Tibial nerve (tissue), 4 donors: ENCODE data around the gene SOWAHA.

ENCODE experiments used
- EP300 ChIP-seq, 2 donors: sonication (generic); formaldehyde crosslinking; IDR thresholded peaks; one replicate each; pipeline ENCODE4 v1.6.1; 2017; ENCODE audit warnings: antibody characterized with exemption in 2 of 2, mild to moderate bottlenecking in 1 of 2
- POLR2A ChIP-seq, 2 donors: fragments of 450-650 bp; IDR thresholded peaks; one replicate each; pipeline ENCODE4 v1.6.1; 2017; ENCODE audit warnings: antibody characterized with exemption in 2 of 2, mild to moderate bottlenecking in 2 of 2, moderate library complexity in 2 of 2
- TF ChIP-seq, protein P1 (sequence below), 5 experiments: fragments of 200-600 bp in 3 of 5; fragments of 450-650 bp in 2 of 5; sonication (generic) in 3 of 5; IDR thresholded peaks; one replicate each; pipeline ENCODE4 v1.5.1; 2016 to 2019; ENCODE audit warnings: antibody characterized with exemption in 5 of 5, mild to moderate bottlenecking in 3 of 5, moderate library complexity in 2 of 5

DNA sequence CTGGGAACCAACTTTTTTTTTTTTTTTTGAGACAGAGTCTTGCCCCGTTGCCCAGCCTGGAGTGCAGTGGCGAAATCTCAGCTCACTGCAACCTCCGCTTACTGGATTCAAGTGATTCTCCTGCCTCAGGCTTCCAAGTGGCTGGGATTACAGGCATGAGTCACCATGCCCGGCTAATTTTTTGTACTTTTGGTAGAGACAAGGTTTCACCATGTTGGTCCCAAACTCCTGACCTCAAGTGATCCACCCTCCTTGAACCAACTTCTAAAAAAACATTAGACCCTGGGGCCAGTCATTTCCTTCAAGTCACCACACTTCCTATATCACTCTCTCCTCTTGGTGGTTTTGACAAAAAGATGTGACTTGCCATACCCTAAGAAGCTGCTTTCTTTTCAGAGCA is 28.2 kb downstream of the SOWAHA start:
- TF ChIP-seq POLR2A (IDR thresholded peaks at IDR 0.05) (no peak), EP300 (IDR thresholded peaks at IDR 0.05) (no peak)
- TF ChIP-seq, protein P1, sequence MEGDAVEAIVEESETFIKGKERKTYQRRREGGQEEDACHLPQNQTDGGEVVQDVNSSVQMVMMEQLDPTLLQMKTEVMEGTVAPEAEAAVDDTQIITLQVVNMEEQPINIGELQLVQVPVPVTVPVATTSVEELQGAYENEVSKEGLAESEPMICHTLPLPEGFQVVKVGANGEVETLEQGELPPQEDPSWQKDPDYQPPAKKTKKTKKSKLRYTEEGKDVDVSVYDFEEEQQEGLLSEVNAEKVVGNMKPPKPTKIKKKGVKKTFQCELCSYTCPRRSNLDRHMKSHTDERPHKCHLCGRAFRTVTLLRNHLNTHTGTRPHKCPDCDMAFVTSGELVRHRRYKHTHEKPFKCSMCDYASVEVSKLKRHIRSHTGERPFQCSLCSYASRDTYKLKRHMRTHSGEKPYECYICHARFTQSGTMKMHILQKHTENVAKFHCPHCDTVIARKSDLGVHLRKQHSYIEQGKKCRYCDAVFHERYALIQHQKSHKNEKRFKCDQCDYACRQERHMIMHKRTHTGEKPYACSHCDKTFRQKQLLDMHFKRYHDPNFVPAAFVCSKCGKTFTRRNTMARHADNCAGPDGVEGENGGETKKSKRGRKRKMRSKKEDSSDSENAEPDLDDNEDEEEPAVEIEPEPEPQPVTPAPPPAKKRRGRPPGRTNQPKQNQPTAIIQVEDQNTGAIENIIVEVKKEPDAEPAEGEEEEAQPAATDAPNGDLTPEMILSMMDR (IDR thresholded peaks at IDR 0.05), result no peak
